Gastroesophageal sphincter (tissue), 3 donors: Measurements from ENCODE around the gene IARS2.

Source experiments
- CTCF ChIP-seq, 4 experiments: fragments of 200-600 bp in 2 of 4; fragments of 450-650 bp in 2 of 4; sonication (generic) in 1 of 4; IDR thresholded peaks; one replicate each; pipeline ENCODE4 v1.5.1; 2017 to 2019; ENCODE audit warnings: antibody characterized with exemption in 4 of 4, mild to moderate bottlenecking in 2 of 4, moderate library complexity in 2 of 4
- POLR2A ChIP-seq, 2 donors: fragments of 450-650 bp; IDR thresholded peaks; one replicate each; pipeline ENCODE4 v1.6.1; 2017; ENCODE audit warnings: antibody characterized with exemption in 2 of 2, mild to moderate bottlenecking in 2 of 2, moderate library complexity in 1 of 2
- POLR2AphosphoS5 ChIP-seq: sonication (generic); formaldehyde crosslinking; IDR thresholded peaks from one replicate; pipeline ENCODE4 v1.6.1; 2017; ENCODE audit warnings: antibody characterized with exemption

- no peak for TF ChIP-seq CTCF (IDR thresholded peaks at IDR 0.05)
- TF ChIP-seq POLR2AphosphoS5 = no peak
- TF ChIP-seq POLR2A (IDR thresholded peaks at IDR 0.05) = no peak
Observed at GRCh38 chr1:220135755-220136154, 41.8 kb downstream of the IARS2 start.
